ENCODE results near the gene UBE2Q1.

DNA sequence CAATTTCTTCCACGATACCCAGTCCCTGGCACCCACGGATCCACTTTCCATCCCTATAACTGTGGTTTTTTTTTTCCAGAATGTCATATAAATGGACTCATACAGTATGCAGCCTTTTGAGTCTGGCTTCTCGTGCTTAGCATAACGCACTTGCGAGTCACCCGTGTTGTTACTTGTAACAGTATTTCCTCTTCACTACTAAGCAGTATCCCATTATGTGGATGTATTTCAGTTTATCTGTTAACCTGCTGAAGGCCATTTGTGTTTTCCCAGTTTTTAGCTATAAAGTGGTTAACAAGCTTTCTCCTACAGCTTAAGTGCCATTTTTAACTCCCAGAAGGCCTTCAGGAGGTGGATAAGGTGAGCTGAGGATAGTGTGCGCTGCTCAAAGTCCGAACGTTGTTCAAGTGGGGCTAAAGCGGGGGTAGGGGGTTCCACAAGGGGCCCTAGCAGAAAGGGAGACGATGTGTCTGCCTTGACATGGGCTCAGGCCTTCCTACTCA lies 48.7 kb upstream of the UBE2Q1 start:
- TF ChIP-seq, protein P1, sequence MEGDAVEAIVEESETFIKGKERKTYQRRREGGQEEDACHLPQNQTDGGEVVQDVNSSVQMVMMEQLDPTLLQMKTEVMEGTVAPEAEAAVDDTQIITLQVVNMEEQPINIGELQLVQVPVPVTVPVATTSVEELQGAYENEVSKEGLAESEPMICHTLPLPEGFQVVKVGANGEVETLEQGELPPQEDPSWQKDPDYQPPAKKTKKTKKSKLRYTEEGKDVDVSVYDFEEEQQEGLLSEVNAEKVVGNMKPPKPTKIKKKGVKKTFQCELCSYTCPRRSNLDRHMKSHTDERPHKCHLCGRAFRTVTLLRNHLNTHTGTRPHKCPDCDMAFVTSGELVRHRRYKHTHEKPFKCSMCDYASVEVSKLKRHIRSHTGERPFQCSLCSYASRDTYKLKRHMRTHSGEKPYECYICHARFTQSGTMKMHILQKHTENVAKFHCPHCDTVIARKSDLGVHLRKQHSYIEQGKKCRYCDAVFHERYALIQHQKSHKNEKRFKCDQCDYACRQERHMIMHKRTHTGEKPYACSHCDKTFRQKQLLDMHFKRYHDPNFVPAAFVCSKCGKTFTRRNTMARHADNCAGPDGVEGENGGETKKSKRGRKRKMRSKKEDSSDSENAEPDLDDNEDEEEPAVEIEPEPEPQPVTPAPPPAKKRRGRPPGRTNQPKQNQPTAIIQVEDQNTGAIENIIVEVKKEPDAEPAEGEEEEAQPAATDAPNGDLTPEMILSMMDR (conservative IDR thresholded peaks at IDR 0.05; ENCODE audit: low read depth in 2 of 2), result peak in 1 of 2 experiments; percentile 23; a peak in 1 of 4 replicates
- no peak for TF ChIP-seq POLR2AphosphoS5 (IDR thresholded peaks at IDR 0.05; ENCODE audit: low read depth)
- no peak for TF ChIP-seq EZH2 (IDR thresholded peaks at IDR 0.05; ENCODE audit: low read depth, unreplicated experiment)
- TF ChIP-seq, protein P2, sequence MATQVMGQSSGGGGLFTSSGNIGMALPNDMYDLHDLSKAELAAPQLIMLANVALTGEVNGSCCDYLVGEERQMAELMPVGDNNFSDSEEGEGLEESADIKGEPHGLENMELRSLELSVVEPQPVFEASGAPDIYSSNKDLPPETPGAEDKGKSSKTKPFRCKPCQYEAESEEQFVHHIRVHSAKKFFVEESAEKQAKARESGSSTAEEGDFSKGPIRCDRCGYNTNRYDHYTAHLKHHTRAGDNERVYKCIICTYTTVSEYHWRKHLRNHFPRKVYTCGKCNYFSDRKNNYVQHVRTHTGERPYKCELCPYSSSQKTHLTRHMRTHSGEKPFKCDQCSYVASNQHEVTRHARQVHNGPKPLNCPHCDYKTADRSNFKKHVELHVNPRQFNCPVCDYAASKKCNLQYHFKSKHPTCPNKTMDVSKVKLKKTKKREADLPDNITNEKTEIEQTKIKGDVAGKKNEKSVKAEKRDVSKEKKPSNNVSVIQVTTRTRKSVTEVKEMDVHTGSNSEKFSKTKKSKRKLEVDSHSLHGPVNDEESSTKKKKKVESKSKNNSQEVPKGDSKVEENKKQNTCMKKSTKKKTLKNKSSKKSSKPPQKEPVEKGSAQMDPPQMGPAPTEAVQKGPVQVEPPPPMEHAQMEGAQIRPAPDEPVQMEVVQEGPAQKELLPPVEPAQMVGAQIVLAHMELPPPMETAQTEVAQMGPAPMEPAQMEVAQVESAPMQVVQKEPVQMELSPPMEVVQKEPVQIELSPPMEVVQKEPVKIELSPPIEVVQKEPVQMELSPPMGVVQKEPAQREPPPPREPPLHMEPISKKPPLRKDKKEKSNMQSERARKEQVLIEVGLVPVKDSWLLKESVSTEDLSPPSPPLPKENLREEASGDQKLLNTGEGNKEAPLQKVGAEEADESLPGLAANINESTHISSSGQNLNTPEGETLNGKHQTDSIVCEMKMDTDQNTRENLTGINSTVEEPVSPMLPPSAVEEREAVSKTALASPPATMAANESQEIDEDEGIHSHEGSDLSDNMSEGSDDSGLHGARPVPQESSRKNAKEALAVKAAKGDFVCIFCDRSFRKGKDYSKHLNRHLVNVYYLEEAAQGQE (IDR thresholded peaks at IDR 0.05; ENCODE audit: unreplicated experiment), result no peak
- no peak for TF ChIP-seq JUNB (IDR thresholded peaks at IDR 0.05; ENCODE audit: unreplicated experiment)

Measured in GM23338 (cell line).